ENCODE measurements around the gene PRKAA1. TPM values are rescaled to one million over a fixed set of nuclear protein-coding genes. Genes with fewer than 3 reads are reported as not detected.

The PRKAA1 gene
- total RNA-seq, 1 experiment from 2014 or later: 28.8 TPM

DNA sequence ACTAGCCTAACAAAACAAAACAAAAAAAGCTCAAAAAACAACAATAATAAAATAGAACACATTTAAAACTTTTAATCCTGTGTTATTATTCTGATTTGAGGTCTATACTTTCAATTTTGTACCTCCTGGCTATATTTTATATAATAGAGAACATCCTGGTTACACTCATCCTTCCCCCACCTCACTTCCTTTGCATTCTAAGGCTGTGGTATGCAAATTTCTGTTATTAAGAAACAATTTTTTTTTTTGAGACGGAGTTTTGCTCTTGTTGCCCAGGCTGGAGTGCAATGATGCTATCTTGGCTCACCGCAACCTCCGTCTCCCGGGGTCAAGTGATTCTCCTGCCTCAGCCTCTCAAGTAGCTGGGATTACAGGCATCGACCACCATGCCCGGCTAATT, 39.9 kb upstream of the PRKAA1 start:
- no peak overlapping the region for H2AK5ac ChIP-seq (ENCODE audit: insufficient read length, low read length)
- no peak overlapping the region for H3K4me2 ChIP-seq (ENCODE audit: insufficient read depth, insufficient read length, low read length)
- H3K9me3 Mint-ChIP-seq: peaks cover 3 to 6% of the 10 kb centered on the region in 2 experiments; a peak in 2 of 5 replicates
- no peaks in the 10 kb centered on the region for H3K27me3 Mint-ChIP-seq (ENCODE audit: low read depth)
- H3K18ac ChIP-seq (ENCODE audit: insufficient read length, low read depth, low read length): no peak overlapping the region
- no peak overlapping the region for H2AFZ ChIP-seq (ENCODE audit: low read length)
- H3K79me2 ChIP-seq (ENCODE audit: insufficient read depth, low read length): peaks cover 11% of the 10 kb centered on the region; the same call in 1 of the 2 replicates
- H4K5ac ChIP-seq (ENCODE audit: insufficient read length, low read depth, low read length): no peak overlapping the region
- H4K20me1 ChIP-seq (ENCODE audit: control insufficient read depth, insufficient read depth, insufficient read length): no peaks in the 10 kb centered on the region
- H3K4me3 Mint-ChIP-seq: no peak overlapping the region
- H3K27ac ChIP-seq (ENCODE audit: insufficient read length, low read depth, low read length): no peak overlapping the region
- H4K91ac ChIP-seq (ENCODE audit: insufficient read length, low read depth, low read length): no peak overlapping the region
- H3K23me2 ChIP-seq (ENCODE audit: insufficient read length, low read depth, low read length, poor library complexity, severe bottlenecking): peaks cover 28% of the 10 kb centered on the region
- WGBS (ENCODE audit: extremely low coverage, insufficient read length, low lambda C conversion rate): no CpG with 5 or more reads among the region's 6 CpGs
- no peak overlapping the region for H3T11ph ChIP-seq (ENCODE audit: low read length)
- DNase-seq: no peak
- no peak overlapping the region for H2BK120ac ChIP-seq (ENCODE audit: low read depth, low read length, poor library complexity, severe bottlenecking)
- H3K36me3 Mint-ChIP-seq (ENCODE audit: insufficient read depth in 1 of 3, low read depth in 3 of 3): peaks cover 20 to 21% (median 20%) of the 10 kb centered on the region in 3 experiments
- no peak overlapping the region for H3K14ac ChIP-seq (ENCODE audit: insufficient read depth, low read length)
- H3K4me1 Mint-ChIP-seq: peaks cover 11 to 36% of the 10 kb centered on the region in 2 experiments
- H3K56ac ChIP-seq (ENCODE audit: insufficient read length, low read depth, low read length): no peak overlapping the region
- no peaks in the 10 kb centered on the region for H3K79me1 ChIP-seq (ENCODE audit: insufficient read depth, low read depth, low read length, poor library complexity, severe bottlenecking)
- no peak overlapping the region for H4K8ac ChIP-seq (replicated peaks; ENCODE audit: insufficient read length, low read depth, low read length)
- H3K27ac Mint-ChIP-seq: no peak overlapping the region
- no peak overlapping the region for H2BK12ac ChIP-seq (ENCODE audit: insufficient read length, low read depth, low read length)
- no peaks in the 10 kb centered on the region for H3K4me1 ChIP-seq (ENCODE audit: insufficient read depth, low read length)
- H2BK5ac ChIP-seq (ENCODE audit: insufficient read length, low read length): no peak overlapping the region
- H3K23ac ChIP-seq (ENCODE audit: insufficient read length, low read depth, low read length): no peak overlapping the region
- TF ChIP-seq, protein P1, sequence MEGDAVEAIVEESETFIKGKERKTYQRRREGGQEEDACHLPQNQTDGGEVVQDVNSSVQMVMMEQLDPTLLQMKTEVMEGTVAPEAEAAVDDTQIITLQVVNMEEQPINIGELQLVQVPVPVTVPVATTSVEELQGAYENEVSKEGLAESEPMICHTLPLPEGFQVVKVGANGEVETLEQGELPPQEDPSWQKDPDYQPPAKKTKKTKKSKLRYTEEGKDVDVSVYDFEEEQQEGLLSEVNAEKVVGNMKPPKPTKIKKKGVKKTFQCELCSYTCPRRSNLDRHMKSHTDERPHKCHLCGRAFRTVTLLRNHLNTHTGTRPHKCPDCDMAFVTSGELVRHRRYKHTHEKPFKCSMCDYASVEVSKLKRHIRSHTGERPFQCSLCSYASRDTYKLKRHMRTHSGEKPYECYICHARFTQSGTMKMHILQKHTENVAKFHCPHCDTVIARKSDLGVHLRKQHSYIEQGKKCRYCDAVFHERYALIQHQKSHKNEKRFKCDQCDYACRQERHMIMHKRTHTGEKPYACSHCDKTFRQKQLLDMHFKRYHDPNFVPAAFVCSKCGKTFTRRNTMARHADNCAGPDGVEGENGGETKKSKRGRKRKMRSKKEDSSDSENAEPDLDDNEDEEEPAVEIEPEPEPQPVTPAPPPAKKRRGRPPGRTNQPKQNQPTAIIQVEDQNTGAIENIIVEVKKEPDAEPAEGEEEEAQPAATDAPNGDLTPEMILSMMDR (conservative IDR thresholded peaks at IDR 0.05): no peak
- H3K27me3 ChIP-seq (ENCODE audit: insufficient read depth, low read length): no peaks in the 10 kb centered on the region
- no peaks in the 10 kb centered on the region for H3K9me3 ChIP-seq (ENCODE audit: control insufficient read depth, low read depth, low read length)
- no peak overlapping the region for H2BK20ac ChIP-seq (ENCODE audit: low read depth, low read length, poor library complexity, severe bottlenecking)
- no peak overlapping the region for H3K9ac ChIP-seq (ENCODE audit: extremely low read depth, insufficient read length, low read length)
- no peak overlapping the region for H2BK15ac ChIP-seq (ENCODE audit: low read depth, low read length)
- no peak overlapping the region for H3K4ac ChIP-seq (ENCODE audit: low read depth, low read length)
